ENCODE results near the gene IGFALS.

GRCh38 chr16:1808691-1809090 is 15.2 kb upstream of the IGFALS start:
- TF ChIP-seq, protein P1, sequence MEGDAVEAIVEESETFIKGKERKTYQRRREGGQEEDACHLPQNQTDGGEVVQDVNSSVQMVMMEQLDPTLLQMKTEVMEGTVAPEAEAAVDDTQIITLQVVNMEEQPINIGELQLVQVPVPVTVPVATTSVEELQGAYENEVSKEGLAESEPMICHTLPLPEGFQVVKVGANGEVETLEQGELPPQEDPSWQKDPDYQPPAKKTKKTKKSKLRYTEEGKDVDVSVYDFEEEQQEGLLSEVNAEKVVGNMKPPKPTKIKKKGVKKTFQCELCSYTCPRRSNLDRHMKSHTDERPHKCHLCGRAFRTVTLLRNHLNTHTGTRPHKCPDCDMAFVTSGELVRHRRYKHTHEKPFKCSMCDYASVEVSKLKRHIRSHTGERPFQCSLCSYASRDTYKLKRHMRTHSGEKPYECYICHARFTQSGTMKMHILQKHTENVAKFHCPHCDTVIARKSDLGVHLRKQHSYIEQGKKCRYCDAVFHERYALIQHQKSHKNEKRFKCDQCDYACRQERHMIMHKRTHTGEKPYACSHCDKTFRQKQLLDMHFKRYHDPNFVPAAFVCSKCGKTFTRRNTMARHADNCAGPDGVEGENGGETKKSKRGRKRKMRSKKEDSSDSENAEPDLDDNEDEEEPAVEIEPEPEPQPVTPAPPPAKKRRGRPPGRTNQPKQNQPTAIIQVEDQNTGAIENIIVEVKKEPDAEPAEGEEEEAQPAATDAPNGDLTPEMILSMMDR (IDR thresholded peaks at IDR 0.05; ENCODE audit: low read length) = no peak
- no peak for TF ChIP-seq EZH2 (optimal IDR thresholded peaks at IDR 0.05; ENCODE audit: low read depth, low read length)
- TF ChIP-seq EZH2phosphoT487 (IDR thresholded peaks at IDR 0.05; ENCODE audit: low read length) = no peak

Measured in MM.1S (cell line).